Cortex of kidney (tissue), 1 donor: Measurements from ENCODE around the gene RALGDS.
"Not testable (repeated sequence)": the region's sequence is repeated elsewhere in the genome, so short reads cannot be mapped to it uniquely, and the experiment has no call there.

Source experiments
- DNase-seq: peaks from one replicate; lab custom pipeline; 2025; lab: John Stamatoyannopoulos, UW

Gene RALGDS

GRCh38 chr9:133121198-133121914 lies at the start of gene RALGDS:
RALGDS (minus strand) TSS chr9:133121240; CDS start chr9:133121154, 86 bp downstream.
- no peak for DNase-seq

DNA sequence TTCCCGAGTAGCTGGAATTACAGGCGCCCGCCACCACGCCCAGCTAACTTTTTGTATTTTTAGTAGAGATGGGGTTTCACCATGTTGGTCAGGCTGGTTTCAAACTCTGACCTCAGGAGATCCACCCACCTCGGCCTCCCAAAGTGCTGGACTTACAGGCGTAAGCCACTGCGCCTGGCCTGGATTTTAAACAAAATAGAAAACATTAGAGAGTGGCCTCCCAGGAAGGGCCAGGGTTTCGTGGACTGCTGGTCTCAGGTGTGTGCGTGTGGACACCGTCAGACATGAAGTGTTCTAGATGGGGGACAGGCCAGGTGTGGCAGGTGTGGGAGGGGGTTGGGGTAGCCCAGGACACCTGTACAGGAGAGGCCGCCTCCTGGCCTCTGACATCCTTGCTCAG lies 49.7 kb upstream of the RALGDS start:
- no peak for DNase-seq

GRCh38 chr9:133169687-133170086 lies 48.6 kb upstream of the RALGDS start:
- not testable (repeated sequence) for DNase-seq

- DNase-seq: no peak
These were observed 48.1 kb upstream of the RALGDS start for GRCh38 chr9:133169102-133169501.

GRCh38 chr9:133168432-133168831 lies 47.4 kb upstream of the RALGDS start:
- no peak for DNase-seq

- DNase-seq: no peak
These were observed 46.7 kb upstream of the RALGDS start for GRCh38 chr9:133167769-133168168.

DNA sequence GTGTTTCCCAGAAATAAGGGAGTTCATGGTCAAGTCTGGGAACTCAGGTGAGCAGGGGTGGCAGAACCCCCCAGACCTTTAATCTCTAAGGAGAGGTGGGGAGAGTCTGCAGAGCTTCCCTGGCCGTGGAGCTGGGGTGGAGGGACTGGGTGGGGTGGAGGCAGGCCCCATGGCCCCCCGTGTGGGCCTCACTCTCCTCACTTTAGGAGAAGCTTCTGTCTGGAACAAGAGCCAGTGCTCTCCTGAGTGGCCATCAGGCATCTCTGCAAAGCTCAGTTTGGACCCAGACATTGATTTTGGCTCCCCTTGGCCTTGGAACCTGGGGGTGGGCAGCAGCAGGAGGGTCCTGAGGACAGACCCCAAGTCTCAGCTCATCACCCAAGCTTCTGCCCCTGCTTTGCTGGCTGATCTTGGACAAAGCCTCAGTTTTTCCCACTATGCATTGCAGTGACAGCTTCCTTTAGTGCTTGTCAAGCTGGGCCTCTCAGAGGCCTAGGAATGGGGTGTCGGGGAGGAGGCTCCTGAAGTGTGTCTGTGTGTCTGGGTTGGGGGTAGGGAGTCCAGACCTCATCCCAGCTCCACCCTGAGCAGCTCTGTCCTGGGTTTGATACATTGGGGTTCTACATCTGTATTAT lies 46.2 kb upstream of the RALGDS start:
- no peak for DNase-seq

DNA sequence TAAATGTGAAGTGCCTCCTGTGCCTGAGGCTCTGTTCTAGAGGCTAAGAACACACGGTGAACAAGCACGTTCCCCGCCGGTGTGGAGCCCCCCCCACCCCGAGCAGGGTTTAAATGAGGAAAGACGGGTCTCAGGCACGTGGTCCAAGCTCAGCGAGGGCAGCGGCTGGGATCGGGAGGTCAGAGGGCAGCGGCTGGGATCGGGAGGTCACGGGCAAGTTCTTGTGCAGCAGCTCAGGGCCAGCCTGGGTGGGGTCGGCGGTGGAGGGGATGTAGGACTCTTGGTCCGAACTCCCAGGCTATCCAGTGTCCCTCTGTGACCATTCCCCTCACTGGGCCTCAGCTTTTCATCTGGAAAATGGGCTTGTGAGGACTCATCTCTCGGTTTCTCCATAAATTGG lies 45.4 kb upstream of the RALGDS start:
- no peak for DNase-seq

GRCh38 chr9:133165452-133165730 lies 44.4 kb upstream of the RALGDS start:
- no peak for DNase-seq

DNA sequence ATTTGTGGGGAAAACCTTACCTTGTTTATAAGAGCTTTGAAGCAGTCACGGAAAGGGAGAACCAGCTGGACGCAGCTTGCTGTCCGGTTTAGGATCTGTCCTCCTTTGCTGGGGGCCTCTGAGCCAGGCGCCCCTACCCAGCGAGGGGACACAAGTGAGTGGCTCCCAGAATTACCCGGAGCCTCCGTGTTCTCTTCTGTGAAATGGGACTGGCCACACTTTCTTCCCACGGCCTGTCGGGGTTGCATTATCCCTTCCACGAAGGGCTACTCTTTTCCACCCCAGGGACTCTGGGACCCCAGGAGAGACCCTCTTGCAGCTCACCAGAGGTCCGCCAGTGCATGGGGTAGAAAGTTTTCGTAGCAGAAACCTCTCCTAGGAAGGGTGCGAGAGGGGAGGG lies 43.2 kb upstream of the RALGDS start:
- no peak for DNase-seq

GRCh38 chr9:133163504-133164172 lies 42.6 kb upstream of the RALGDS start, which contains the start of gene GBGT1:
GBGT1 (minus strand) TSS chr9:133163914; CDS start chr9:133162412, 1,502 bp downstream.
- DNase-seq: no peak

- DNase-seq: no peak
These were observed 41.9 kb upstream of the RALGDS start for GRCh38 chr9:133162861-133163503.

GRCh38 chr9:133161547-133161950 lies 40.5 kb upstream of the RALGDS start:
- DNase-seq: no peak

GRCh38 chr9:133160742-133161546 lies 39.9 kb upstream of the RALGDS start:
- no peak for DNase-seq

DNA sequence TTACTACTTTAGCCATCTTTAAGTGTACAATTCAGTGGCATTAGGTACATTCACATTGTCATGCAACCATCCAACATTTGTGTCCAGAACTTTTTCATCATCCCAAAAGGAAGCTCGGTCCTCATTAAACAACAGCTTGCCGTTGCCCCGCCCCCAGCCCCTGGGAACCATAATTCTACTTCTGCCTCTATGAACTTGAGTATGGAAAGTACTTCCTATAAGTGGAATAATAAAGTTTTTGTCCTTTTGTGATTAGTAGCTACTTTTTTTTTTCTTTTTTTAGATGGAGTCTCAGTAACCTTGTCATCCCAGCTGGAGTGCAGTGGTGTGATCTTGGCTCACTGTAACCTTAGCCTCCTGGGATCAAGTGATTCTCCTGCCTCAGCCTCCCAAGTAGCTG lies 37.7 kb upstream of the RALGDS start:
- no peak for DNase-seq

- DNase-seq: no peak
These were observed 34.1 kb upstream of the RALGDS start for GRCh38 chr9:133155156-133155555.

GRCh38 chr9:133154097-133154989 lies 33.3 kb upstream of the RALGDS start:
- DNase-seq: no peak

DNA sequence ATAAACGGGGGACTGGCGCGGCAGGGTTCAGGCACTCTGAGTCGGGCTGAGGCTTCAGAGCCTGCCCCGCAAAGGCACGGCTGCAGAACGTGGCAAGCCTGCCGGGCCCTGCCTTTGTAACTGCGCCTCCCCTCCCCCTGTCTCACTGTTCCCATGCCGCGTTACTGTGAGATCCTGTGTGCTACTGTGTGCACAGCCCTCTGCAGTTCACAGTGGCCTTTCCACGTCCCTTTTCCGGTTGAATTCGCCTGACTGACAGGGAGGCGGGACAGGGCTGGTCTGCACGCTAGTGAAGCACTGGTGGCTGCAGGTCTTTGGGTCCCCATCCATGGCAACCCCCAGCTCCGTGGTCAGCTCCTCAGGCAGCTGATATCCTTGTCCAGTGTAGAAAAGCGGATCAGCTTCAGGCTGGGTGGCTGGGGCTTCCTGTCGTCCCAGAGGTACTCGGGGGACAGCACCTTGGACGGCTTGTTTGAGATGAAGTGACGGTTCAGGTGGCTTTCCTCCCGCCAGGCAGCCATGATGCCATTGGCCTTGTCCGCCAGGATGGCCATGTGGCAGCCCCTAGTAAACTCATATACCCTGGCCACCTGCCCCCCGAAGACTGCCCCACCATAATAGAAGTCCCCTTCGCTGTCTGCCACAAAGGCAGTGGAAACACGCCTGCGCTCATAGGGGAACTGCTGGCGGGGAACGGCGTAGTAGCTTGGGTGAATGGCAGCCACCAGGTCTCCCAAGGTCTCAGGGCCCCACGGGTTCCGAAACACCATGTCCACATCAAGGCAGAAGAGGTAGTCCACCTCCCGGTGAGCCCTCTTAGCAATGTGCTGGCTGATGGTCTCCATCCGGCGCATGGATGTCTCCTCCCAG lies 32.4 kb upstream of the RALGDS start:
- no peak for DNase-seq

- no peak for DNase-seq
These were observed 30.8 kb upstream of the RALGDS start for GRCh38 chr9:133151601-133152525.
